DND-41 (cell line): ENCODE data around the gene JSRP1.
A peak's percentile ranks its signal among the peaks of the same experiment; 100 is the strongest.

Experiments used
- EZH2 ChIP-seq: IDR thresholded peaks from 3 replicates; pipeline ENCODE4 v1.6.1; 2012; ENCODE audit warnings: borderline replicate concordance, low read depth, mild to moderate bottlenecking, moderate library complexity, low read length, inconsistent platforms; ENCODE audit not compliant: severe bottlenecking
- TF ChIP-seq, protein P1 (sequence below): IDR thresholded peaks from 2 replicates; pipeline ENCODE4 v1.5.1; 2012; ENCODE audit warnings: borderline replicate concordance, low read length, moderate library complexity, mild to moderate bottlenecking; ENCODE audit not compliant: poor library complexity, severe bottlenecking; ENCODE audit errors: extremely low read depth

DNA sequence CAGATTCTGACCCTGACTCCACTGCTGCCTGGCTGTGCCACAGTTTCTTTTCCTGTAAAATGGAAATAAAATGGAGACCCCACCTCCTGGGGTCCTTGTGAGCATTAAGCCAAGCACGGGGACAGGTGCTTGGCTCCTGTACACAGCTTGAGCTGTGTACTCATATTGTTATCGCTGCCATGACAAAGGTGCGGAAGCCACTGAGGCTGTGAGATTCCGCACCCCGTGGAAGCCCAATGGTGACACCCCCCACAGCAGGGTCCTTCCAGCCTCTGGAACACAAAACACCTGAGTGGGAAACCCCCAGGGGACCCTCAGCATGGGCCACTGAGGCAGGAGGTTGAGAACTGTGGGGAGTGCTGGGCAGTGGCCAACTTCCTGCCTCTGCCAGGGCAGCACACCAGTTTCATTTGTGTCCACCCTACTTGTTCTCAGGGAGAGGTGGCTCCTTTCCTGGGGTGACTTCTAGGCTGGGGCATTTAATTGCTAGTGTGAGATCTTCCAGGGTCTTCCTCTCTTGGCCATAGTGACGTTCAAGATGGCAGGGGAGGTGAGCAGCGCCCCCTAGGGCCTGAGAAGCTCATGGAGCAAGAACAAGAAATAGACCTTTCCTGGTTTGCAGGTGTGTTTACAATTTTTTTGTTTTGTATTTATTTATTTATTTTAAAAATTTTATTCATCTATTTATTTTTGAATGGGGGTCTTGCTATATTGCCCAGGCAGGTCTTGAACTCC lies 5.4 kb upstream of the JSRP1 start:
- TF ChIP-seq, protein P1, sequence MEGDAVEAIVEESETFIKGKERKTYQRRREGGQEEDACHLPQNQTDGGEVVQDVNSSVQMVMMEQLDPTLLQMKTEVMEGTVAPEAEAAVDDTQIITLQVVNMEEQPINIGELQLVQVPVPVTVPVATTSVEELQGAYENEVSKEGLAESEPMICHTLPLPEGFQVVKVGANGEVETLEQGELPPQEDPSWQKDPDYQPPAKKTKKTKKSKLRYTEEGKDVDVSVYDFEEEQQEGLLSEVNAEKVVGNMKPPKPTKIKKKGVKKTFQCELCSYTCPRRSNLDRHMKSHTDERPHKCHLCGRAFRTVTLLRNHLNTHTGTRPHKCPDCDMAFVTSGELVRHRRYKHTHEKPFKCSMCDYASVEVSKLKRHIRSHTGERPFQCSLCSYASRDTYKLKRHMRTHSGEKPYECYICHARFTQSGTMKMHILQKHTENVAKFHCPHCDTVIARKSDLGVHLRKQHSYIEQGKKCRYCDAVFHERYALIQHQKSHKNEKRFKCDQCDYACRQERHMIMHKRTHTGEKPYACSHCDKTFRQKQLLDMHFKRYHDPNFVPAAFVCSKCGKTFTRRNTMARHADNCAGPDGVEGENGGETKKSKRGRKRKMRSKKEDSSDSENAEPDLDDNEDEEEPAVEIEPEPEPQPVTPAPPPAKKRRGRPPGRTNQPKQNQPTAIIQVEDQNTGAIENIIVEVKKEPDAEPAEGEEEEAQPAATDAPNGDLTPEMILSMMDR, result peak; percentile 67
- TF ChIP-seq EZH2, result no peak
